22Rv1 (cell line): Measurements from ENCODE around the gene PIK3R1.

ENCODE experiments used
- ZFX ChIP-seq: fragments of 450-650 bp; IDR thresholded peaks from 2 replicates; pipeline ENCODE4 v1.6.1; 2017; ENCODE audit warnings: antibody characterized with exemption, borderline replicate concordance
- TF ChIP-seq, protein P1 (sequence below): fragments of 450-650 bp; IDR thresholded peaks from 2 replicates; pipeline ENCODE4 v1.5.1; 2017; ENCODE audit warnings: mild to moderate bottlenecking

DNA sequence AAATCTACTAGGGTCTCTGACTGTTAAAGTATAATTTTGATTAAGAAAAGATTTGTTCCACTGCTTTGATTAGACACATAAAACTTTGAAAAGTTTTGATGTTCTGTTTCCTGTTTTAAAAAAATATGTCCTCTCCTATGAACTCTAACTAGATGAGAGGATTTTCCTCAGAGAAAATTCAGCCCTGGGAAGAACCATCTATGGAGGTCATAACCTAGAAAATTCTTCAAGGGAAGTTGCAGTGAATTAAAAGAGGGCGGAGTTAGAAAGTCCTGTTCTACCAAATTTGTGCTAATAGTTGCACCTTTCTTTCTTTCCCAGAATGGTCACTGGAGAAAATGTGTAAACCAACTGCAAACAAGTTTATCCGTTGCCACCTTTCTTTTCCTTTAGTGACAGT lies 27.7 kb downstream of the PIK3R1 start:
- TF ChIP-seq, protein P1, sequence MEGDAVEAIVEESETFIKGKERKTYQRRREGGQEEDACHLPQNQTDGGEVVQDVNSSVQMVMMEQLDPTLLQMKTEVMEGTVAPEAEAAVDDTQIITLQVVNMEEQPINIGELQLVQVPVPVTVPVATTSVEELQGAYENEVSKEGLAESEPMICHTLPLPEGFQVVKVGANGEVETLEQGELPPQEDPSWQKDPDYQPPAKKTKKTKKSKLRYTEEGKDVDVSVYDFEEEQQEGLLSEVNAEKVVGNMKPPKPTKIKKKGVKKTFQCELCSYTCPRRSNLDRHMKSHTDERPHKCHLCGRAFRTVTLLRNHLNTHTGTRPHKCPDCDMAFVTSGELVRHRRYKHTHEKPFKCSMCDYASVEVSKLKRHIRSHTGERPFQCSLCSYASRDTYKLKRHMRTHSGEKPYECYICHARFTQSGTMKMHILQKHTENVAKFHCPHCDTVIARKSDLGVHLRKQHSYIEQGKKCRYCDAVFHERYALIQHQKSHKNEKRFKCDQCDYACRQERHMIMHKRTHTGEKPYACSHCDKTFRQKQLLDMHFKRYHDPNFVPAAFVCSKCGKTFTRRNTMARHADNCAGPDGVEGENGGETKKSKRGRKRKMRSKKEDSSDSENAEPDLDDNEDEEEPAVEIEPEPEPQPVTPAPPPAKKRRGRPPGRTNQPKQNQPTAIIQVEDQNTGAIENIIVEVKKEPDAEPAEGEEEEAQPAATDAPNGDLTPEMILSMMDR = no peak
- TF ChIP-seq ZFX = no peak
